ENCODE measurements around the gene FMR1. TPM values are rescaled to one million over a fixed set of nuclear protein-coding genes. Genes with fewer than 3 reads are reported as not detected.

Gene FMR1
- 18.1 and 23.5 TPM in 2 replicates for total RNA-seq

- peak; percentile 7 for DNase-seq (ENCODE audit: extremely low read depth, low read depth, low spot score)
Measured at GRCh38 chrX:147911192-147912022, at the start of gene FMR1. Gene FMR1, plus strand, starts transcription at chrX:147911919. Its CDS starts 261 bp downstream, at chrX:147912180.

- no peak for DNase-seq (ENCODE audit: extremely low read depth, low read depth, low spot score)
Measured at GRCh38 chrX:147875866-147876596, 35.7 kb upstream of the FMR1 start.

- DNase-seq (ENCODE audit: extremely low read depth, low read depth, low spot score) = no peak
Measured at GRCh38 chrX:147876849-147877646, 34.7 kb upstream of the FMR1 start.

DNA sequence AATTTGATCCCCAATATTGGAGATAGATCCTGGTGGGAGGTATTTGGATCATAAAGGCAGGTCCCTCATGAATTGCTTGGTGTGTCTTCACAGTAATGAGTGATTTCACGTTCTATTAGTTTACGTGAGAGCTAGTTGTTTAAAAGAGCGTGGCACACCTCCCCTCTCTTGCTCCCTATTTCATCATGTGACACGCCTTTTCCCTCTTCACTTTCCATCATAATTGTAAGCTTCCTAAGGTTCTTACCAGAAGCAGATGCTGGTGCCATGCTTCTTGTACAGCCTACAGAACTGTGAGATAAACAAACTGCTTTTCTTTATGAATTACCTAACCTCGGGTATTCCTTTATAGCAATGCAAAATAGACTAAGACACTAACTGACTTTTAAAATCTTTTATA, 34.0 kb upstream of the FMR1 start:
- DNase-seq (ENCODE audit: extremely low read depth, low read depth, low spot score) = no peak

- DNase-seq (ENCODE audit: extremely low read depth, low read depth, low spot score) = no peak
Measured at GRCh38 chrX:147884958-147885357, 26.8 kb upstream of the FMR1 start.

DNA sequence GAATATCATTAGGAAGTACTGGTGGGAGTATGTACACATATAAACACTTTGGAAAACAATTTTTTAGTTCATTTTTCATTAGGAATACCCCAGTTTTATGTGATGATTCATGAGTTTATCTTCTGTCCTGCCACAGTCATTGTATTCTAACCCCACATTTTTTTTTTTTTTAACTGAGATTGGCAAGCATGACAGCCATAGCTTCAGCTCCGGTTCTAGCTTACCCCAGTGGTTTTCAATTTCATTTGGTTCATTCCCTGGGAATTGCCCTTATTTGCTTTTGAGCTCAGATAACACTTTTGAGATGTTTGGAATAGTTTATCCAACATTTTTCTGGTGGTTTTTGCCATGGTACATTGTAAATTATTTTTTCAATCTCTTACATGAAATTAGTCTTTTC, 21.0 kb upstream of the FMR1 start:
- DNase-seq (ENCODE audit: extremely low read depth, low read depth, low spot score) = no peak

DNA sequence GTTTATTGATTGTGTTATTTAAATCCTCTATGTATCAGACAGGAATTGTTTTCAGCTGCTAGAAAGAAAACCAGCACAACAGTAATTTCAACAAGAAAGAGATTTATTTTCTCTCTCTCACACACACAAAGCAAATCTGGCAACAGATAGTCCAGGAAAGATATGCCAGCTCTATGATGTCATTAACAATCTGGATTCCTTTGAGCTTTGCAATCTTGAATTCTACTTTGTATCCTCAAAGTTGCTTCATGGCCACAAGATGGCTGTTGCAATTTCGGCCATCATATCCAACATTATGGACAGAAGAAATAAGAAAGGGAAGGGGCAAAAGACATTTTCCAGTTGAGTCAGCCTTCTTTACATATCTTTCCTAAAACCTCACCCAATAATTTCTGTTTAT, 19.8 kb upstream of the FMR1 start:
- no peak for DNase-seq (ENCODE audit: extremely low read depth, low read depth, low spot score)

GRCh38 chrX:147893741-147894140, 18.0 kb upstream of the FMR1 start:
- no peak for DNase-seq (ENCODE audit: extremely low read depth, low read depth, low spot score)

- no peak for DNase-seq (ENCODE audit: extremely low read depth, low read depth, low spot score)
Measured at GRCh38 chrX:147894366-147894963, 17.3 kb upstream of the FMR1 start.

DNA sequence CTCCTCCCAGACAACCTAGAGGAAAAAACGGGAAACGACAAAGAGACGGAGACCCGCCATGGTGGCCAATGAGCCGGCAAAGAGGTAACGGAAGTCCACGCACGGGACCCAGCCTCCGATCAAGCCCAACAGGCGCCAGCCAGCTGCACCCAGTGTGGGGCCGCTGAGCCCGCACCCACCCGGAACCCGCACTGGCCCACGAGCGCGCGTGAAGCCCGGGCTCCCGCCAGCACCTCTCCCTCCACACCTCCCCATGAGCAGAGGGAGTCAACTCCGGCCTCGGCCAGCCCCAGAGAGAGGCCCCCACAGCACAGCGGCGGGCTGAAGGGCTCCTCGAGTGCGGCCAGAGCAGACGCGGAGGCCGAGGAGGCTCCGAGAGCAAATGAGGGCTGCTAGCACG, 14.6 kb upstream of the FMR1 start:
- no peak for DNase-seq (ENCODE audit: extremely low read depth, low read depth, low spot score)

DNA sequence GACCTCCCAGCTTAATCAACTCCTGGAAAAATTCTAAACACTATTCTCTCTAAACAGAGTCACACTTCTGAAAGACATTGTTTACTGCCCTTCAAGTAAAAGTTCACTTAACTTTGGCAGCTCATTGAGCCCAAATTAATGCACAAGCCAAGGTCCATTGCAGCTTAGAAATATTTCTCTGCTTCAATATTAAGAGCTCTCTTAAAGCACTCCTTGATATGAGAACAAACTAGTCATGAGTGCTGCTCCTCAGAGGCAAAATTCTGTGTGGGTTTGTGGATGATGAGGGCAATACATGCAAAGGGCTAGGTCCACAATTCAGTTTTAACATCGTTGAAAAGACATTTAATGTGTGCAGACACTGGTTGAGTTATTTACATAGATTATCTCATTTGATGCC, 12.8 kb upstream of the FMR1 start:
- DNase-seq (ENCODE audit: extremely low read depth, low read depth, low spot score) = no peak

DNA sequence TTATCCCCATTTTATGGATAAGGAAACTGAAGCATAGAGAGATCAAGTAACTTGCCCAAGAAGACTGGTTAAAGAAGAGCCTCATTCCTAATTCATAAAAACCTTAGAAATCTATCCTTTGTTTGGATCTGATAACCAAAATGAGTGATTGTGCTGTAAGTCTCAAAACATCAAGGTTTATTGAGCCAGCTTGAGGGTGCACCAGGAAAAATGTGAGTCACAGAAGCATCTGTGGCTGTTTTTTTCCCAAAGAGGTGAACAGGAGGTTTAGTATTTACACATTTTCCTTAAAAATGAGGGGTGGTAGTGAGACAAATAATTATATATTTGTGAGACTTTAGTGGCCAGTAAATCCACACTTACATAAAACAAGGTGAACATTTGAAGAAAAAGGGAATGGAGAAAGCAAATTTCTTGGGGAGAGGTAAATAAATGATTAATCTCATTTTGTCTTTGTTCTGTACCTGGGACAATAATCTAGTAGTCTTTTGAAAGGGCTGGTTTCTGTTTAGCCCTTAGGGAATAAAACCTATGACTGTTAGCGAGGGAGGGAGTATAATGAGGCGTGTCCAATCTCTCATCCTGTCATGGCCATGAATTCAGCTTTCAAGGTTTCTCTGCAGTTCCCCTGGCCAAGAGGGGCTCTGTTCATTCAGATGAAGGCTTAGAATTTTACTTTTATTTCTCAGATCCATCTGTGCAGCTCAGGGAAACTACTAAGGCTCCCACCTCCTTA, 12.2 kb upstream of the FMR1 start:
- DNase-seq (ENCODE audit: extremely low read depth, low read depth, low spot score) = no peak

- DNase-seq (ENCODE audit: extremely low read depth, low read depth, low spot score) = no peak
Measured at GRCh38 chrX:147900349-147900748, 11.4 kb upstream of the FMR1 start.

GRCh38 chrX:147901461-147902126, 10.1 kb upstream of the FMR1 start:
- DNase-seq (ENCODE audit: extremely low read depth, low read depth, low spot score) = no peak

GRCh38 chrX:147902270-147902669, 9.4 kb upstream of the FMR1 start:
- no peak for DNase-seq (ENCODE audit: extremely low read depth, low read depth, low spot score)

GRCh38 chrX:147908106-147908505, 3.6 kb upstream of the FMR1 start:
- DNase-seq (ENCODE audit: extremely low read depth, low read depth, low spot score) = no peak

DNA sequence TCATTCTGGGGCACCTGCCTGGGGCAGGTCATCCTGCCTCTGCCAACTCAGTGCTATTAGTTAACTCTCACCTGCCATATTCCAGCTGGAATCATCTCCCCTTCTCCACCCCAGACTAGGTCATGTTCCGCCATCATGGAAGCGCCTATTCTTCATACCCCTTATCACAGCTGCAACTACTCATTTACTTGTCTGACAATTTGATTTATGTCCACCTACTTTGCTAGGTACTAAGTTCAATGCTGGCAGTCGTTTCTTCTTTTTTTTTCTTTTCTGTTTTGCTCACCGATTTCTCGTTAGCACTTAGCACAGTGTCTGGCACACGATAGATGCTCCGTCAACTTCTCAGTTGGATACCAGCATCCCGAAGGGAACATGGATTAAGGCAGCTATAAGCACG, 1.1 kb upstream of the FMR1 start:
- no peak for DNase-seq (ENCODE audit: extremely low read depth, low read depth, low spot score)

GRCh38 chrX:147912093-147912801, 528 bp downstream of the FMR1 start:
- no peak for DNase-seq (ENCODE audit: extremely low read depth, low read depth, low spot score)

DNA sequence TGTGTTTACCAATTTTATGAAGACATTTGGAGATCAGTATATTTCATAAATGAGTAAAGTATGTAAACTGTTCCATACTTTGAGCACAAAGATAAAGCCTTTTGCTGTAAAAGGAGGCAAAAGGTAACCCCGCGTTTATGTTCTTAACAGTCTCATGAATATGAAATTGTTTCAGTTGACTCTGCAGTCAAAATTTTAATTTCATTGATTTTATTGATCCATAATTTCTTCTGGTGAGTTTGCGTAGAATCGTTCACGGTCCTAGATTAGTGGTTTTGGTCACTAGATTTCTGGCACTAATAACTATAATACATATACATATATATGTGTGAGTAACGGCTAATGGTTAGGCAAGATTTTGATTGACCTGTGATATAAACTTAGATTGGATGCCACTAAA, 1.9 kb downstream of the FMR1 start:
- no peak for DNase-seq (ENCODE audit: extremely low read depth, low read depth, low spot score)
